GM19324 (cell line): Measurements from ENCODE around the gene HERPUD1.
"Not testable (repeated sequence)": the region's sequence is repeated elsewhere in the genome, so short reads cannot be mapped to it uniquely, and the experiment has no call there.

ENCODE experiments used
- ATAC-seq: cut with Tn5 transposase; IDR thresholded peaks from one replicate; pipeline ENCODE4 v1.9.1; 2021; ENCODE audit warnings: mild to moderate bottlenecking, moderate library complexity; ENCODE audit not compliant: unreplicated experiment, low FRiP score

HERPUD1 gene

GRCh38 chr16:56953006-56953405, 21.1 kb downstream of the HERPUD1 start:
- no peak for ATAC-seq

GRCh38 chr16:56956076-56956475, 24.1 kb downstream of the HERPUD1 start:
- no peak for ATAC-seq

- no peak for ATAC-seq
Measured at GRCh38 chr16:56956756-56957155, 24.8 kb downstream of the HERPUD1 start.

DNA sequence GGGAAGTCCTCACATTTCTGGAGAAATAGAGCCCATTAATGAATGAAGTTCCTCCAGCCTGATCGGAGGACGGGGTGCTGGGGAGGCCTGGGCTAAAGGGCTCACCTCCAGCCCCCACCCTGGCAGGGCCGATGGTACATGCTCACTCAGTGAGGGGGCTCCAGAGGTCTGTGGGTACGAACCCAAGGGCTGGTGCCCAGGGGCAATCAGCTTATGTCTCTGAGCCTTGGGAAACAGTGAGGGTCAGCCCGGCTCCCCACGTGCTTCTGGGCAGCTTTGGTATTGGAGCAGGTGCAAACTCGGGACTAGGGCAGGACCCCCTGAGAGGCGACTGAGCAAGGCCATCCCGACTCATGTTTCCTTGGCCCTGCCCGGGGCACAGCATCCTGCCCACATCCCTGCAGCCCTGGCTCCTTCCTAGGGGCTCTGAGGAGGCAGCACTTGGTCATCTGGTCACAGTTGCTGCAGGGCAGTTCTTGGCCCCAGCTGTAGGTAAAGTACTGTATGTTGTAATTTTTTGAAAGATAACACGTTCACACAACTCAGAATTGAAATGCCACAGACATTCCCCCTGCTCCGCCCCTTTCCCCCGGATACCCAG, 28.8 kb downstream of the HERPUD1 start:
- no peak for ATAC-seq

GRCh38 chr16:56961386-56961785, 29.4 kb downstream of the HERPUD1 start:
- no peak for ATAC-seq

- ATAC-seq = no peak
Measured at GRCh38 chr16:56961851-56962281, 29.9 kb downstream of the HERPUD1 start, which contains the start of gene CETP. Gene CETP (plus strand): TSS chr16:56961950. CDS start chr16:56961980, 30 bp downstream.

DNA sequence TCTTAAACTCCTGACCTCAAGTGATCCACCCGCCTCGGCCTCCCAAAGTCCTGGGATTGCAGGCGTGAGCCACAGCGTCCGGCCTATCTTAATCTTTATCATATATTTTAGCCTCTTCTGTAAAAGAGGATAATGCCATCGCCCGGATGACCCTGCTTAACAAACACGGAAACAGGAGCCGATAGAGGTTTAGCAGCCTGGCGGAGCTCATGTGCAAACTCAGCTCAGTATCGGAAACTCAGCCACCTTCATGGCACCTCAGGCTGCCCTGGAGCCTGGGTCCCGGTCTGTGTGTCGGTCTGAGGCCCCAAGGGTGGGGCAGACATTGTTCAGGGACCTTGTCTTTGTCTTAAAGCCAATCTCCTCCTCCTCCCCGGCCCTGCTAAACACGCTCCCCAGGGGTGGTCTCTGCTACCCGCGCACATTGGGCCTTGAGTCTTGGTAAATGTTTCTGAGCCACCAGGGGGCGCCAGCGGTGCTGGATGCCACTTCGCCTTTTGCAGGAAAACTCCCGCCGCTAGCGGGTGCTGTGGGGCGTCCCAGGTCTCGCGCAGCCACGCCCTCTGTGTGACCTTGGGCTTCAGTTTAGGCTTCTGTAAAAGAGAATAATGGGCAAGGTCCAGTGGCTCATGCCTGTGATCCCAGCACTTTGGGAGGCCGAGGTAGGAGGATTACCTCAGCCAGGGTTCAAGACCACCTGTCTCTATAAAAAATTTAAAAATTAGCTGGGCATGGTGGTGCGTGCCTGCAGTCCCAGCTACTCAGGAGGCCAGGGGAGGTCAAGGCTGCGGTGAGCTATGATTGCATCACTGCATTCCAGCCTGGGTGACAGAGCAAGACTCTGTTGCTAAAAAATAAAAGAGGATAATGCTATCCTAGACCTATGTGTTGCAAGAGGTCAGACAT, 32.6 kb downstream of the HERPUD1 start:
- peak; percentile 48 for ATAC-seq

GRCh38 chr16:56965149-56966092, 33.5 kb downstream of the HERPUD1 start:
- ATAC-seq = no peak

GRCh38 chr16:56966093-56966475, 34.1 kb downstream of the HERPUD1 start:
- ATAC-seq = no peak

- no peak for ATAC-seq
Measured at GRCh38 chr16:56967733-56968132, 35.8 kb downstream of the HERPUD1 start.

- no peak for ATAC-seq
Measured at GRCh38 chr16:56969769-56970168, 37.8 kb downstream of the HERPUD1 start.

- ATAC-seq = peak; percentile 41
Measured at GRCh38 chr16:56970934-56971767, 39.2 kb downstream of the HERPUD1 start.

DNA sequence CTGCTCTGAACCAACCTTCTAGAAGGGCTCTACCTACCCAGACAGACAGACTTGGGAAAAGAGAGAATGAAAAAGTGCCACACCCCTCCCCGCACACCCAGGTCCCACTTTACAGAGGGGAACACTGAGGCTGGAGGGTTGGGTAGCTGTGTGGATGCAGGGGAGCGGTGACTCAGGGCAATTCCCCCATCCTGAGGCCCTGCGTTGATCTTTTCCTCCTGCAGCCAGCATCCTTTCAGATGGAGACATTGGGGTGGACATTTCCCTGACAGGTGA, 39.8 kb downstream of the HERPUD1 start:
- ATAC-seq = no peak

DNA sequence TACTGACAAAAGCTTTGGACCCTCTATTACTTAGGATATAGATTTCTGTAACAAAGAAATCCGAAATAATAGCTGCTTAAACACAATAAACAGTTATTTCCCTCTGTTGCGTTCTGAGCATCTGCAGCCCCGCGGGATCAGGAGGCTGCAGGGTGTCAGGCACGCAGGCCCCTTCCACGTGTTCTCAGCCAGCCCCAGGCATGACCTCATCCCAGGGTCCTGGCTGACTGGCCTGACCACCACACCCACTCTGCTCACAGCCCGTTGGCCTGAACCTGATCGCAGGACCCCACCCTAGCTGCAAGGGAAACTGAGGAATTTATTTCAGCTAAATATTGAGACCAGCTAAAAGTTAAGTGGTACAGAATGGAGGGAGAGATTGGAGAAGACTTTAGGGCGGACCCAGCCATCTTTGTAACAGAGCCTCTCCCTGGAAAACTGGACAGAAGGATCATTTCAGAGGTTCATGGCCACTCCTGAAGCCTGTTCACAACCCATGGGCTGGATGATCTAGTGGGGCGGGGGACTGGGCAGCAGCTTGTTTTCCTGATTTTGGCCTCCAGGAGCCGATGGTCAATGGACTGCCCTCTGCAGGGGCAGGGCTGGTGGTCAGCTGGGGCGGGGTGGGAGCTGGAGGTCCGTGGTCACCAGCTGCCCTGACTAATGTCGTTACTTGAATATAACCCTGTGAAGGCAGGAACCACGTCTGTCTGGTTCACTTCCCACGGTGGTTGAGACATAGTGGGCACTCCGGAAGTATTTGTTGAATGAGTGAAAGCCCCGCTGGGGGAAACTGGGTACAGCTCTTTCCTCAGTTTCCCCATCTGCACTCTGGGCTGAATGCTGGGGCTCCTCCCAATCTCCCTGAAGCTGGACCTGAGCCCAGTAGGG, 40.7 kb downstream of the HERPUD1 start:
- ATAC-seq = no peak

- ATAC-seq = no peak
Measured at GRCh38 chr16:56973294-56973689, 41.4 kb downstream of the HERPUD1 start.

- not testable (repeated sequence) for ATAC-seq
Measured at GRCh38 chr16:56973899-56974298, 42.0 kb downstream of the HERPUD1 start.

DNA sequence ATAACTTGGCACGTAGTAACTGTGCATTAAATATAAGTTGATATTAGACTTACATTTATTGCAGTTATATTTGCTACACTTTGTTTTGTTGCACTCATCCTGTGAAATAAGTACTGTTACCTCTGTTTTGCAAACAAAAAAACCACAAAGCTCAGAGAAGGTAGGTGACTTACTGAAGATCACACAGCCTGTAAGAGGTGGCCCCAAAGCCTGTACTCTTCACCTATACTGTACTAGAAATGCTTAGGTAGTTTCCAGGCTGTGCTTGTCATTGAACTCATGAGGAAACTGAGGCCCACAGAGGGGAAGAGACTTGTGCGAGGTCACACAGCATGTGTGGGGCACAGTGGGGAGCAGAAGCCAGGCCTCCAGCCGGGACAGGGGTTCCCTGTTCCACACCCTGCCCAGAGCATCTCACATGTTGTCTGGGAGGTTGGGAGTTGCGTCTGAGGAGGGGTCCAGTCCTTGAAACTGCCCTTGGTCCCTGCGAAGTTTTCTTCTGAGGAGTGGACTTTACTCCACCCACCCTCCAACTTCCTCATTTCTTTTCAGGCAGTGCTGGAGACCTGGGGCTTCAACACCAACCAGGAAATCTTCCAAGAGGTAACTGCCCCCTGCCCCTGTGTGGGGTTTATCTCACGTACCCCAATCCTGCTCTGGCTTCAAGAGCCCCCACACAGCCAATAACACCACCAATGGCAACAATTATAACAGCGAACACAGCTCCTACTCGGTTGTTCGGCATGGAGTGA, 42.8 kb downstream of the HERPUD1 start:
- no peak for ATAC-seq

- ATAC-seq = no peak
Measured at GRCh38 chr16:56975714-56976113, 43.8 kb downstream of the HERPUD1 start.
